GM18858 (cell line): ENCODE data around the gene CDC16.

Experiments used
- ATAC-seq: cut with Tn5 transposase; IDR thresholded peaks from one replicate; pipeline ENCODE4 v1.9.1; 2021; ENCODE audit not compliant: unreplicated experiment

CDC16 gene

DNA sequence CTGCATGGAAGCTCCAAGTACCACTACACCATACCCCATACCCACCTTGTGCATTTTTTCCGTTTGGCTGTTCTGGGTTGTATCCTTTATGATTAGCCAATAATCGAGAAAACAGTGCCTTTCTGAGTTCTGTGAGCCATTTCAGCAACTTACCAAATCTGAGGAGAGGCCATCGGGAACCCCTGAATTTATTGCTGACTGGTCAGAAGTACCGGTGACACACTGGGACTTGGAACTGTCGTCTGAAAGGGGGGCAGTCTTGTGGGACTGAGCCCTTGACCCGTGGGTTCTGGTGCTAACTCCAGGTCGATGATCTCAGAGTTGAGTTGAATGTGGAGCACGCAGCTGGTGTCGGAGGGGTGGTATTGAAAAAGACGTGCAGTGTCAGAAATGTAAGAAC lies 61.8 kb downstream of the CDC16 start:
- no peak for ATAC-seq

GRCh38 chr13:114296902-114297301 lies 62.2 kb downstream of the CDC16 start:
- no peak for ATAC-seq

GRCh38 chr13:114298866-114299265 lies 64.2 kb downstream of the CDC16 start:
- no peak for ATAC-seq

- no peak for ATAC-seq
These were observed 65.1 kb downstream of the CDC16 start for GRCh38 chr13:114299604-114300305.

DNA sequence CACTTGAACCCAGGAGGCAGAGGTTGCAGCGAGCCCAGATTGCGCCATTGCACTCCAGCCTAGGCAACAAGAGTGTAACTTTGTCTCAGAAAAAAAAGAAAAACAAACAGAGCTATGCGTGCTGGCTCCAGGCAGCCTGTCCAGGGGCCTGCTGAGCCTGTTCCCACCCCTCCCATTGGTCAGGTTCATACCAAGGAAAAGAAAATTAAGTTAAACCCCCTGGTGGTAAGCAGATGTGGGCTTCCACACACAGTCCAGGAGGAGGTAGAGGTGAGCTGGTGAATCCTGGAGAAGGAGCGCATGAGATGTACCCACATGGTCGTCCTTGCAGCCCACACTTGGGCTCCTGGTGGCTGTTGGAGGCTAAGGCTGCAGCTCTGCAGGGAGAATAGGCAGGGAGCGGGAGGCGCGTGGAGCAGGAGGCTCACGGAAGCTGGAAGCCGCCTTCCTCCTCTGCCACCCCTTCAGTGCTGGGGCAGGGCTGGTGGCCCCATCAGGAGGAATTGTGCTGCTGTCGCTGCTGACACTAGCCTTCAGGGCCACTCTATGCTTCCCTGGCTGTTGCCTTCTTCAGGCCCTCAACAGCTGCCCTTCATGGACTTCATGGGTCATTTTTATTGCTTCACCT lies 69.1 kb downstream of the CDC16 start:
- ATAC-seq, result no peak

- no peak for ATAC-seq
These were observed 69.8 kb downstream of the CDC16 start for GRCh38 chr13:114304346-114305034.

DNA sequence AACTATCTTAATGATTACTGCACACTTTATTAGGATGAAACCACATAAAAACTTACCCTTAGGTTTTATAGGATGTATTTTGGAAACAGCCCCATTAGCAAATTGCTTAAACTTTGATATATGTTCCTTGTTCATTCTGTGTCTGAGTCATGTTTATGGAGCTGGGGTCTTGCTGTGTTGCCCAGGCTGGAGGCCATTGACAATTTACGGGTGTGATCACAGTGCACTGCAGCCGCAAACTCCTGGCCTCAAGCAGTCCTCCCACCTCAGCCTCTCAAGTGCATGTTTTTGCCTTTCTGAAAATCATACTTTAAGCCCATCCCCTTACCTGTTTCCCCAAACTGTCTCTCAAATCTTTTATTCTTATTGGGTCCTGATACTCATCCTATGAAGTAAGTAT lies 74.4 kb downstream of the CDC16 start:
- no peak for ATAC-seq

GRCh38 chr13:114309806-114310410 lies 75.2 kb downstream of the CDC16 start:
- ATAC-seq, result no peak

- no peak for ATAC-seq
These were observed 76.3 kb downstream of the CDC16 start for GRCh38 chr13:114310956-114311355.

DNA sequence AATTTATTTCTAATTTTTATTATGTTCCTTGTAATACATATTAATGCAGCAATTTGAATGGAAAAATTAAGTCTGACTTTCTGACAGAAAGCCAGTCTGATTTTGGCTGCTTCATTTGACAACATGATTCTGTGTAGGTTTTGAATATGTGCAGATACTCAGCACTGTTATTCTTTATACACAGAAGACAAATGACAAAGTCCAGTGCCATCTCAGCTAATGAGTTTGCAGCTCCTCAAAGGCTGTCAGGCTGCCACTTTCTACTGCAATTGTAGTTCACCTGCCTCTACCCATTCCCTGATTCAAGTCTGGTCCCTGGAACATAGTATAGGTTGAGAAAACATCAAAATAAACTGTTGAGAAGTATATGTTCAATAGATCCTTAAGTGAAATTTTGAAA lies 76.7 kb downstream of the CDC16 start:
- no peak for ATAC-seq

- no peak for ATAC-seq
These were observed 77.2 kb downstream of the CDC16 start for GRCh38 chr13:114311908-114312307.

DNA sequence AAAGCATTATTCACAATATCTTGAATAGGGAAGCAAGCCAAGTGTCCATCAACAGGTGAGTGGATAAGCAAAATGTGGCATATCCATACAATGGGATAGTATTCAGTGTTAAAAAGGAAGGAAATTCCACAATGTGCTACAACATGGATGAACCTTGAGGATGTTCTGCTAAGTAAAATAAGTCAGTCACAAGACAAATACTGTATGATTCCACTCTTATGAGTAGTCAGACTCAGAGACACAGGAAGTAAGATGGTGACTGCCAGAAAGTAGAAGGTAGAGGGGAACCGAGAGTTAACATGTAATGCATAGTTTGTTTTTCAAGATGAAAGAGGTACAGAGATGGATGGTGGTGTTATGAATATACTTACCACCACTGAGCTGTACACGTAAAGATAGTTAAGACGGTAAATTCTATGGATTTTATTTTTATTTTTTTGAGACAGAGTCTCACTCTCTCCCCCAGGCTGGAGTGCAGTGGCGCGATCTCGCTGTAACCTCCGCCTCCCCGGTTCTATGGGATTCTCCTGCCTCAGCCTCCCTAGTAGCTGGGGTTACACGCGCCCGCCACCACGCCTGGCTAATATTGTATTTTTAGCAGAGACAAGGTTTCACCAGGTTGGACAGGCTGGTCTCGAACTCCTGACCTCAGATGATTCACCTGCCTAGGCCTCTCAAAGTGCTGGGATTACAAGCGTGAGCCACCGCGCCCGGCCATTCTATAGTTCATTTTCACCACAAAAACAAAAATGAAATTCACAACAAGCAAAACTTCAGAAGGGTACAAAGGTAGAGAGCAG lies 78.6 kb downstream of the CDC16 start:
- no peak for ATAC-seq

DNA sequence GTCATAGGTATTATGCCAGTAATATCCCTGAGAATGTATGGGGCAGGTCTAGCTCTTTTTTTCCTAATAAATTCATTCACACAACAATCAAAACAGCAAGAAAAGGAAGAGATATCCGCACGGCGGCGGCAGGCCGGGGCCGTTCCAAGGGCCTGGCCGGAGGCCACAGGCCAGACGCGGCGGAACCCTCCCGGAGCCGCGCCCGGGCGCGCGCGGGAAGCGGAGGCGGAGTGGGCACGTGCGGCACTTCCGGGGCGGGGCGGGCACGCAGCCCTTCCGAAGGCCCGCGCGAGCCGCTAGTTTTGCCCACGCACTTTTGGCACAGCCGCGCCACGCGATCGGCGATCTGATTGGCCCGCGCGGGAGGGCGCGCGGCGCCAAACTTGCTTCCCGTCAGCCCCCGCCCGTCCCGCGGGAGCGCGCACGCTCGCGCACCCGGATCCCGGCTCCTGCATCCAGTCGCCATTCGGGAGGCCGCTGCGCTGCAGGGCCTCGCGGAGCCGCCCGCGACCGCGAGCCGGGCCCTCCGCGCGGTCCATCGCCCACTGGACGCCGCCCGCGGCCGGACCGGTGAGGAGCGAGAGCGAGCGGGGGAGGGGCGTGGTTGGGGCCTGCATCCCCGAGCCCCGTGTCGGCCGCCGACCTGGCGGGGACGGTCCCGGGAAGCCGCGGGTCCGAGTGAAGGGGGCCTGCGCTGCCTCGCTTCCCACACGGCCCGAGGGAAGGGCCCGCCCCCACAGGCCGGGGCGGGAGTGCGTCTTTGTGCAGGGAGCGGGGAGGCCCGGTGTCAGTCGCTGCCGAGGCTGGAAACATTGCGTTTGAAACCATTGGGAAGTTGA lies 79.6 kb downstream of the CDC16 start, which contains the start of gene CHAMP1:
CHAMP1 (plus strand) TSS at position 430 of the 839 bp plus-strand sequence. CDS start 9,340 bp downstream, outside the sequence.
- ATAC-seq, result peak; percentile 69

DNA sequence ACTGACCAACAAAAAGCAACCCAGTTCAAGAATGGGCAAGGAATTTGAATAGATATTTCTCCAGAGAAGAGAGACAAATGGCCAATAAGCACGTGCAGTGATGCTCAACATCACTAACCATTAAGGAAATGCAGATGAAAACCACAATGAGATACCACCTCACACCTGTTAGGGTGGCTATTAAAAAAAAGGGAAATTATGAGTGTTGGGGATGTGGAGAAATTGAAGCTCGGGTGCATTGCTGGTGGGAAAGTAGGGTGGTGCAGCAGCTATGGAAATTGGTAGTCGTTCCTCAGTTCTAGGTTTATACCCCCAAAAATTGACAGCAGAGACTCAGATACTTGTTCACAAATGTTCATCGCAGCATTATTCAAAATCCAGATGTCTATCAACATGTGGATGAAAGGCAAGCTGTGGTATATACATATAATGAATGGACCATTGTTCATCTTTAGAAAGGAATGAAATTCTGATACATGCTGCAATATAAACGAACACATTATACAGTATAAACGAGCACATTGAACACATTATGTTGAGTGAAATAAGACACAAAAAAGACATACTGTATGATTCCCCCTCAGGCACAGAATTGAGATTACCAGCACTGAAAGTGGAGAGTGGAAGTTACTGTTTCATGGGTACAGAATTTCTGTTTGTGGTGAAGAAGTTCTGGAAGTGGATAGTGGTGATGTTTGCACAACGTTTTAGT lies 80.5 kb downstream of the CDC16 start:
- no peak for ATAC-seq

- no peak for ATAC-seq
These were observed 83.9 kb downstream of the CDC16 start for GRCh38 chr13:114318624-114319023.

DNA sequence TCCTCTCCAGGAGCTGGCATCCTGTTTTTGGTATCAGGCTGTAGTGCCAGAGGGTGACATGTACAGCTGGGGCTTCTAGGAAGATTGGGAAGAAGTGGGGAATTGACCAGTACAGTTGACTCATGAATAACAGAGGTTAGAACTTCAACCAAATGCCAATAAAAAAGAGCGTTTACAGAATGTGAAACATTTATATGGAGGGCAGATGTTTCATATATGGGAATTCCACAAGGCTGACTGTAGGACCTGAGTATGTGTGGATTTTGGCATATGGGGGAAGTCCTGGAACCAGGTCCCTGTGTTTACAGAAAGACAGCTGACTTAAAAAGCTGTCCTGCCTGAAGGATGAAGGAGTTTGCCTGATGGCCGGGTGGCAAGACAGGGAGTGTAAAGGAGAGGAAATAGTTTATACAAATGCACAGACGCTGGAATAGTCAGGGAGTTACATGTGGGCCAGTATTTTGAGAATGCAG lies 84.8 kb downstream of the CDC16 start:
- no peak for ATAC-seq

DNA sequence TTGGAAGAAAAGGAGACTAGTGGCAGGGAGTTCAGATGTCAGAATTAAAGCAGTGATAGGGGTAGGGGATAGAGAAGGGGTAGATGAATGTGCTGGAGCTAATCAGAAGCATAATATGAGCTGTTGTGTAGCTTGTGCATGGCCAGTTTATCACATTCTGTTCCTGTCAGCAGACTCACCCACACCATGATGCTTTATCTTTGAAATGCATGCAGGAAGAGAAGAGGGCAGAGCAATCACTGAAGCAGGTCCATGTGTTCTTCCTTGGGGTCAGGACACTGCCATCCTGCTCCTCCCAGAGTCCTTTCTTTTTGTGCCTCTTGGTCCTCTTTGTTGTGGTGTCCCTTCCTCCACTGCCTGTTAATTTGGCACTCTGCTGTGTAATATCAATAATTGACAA lies 85.4 kb downstream of the CDC16 start:
- no peak for ATAC-seq

DNA sequence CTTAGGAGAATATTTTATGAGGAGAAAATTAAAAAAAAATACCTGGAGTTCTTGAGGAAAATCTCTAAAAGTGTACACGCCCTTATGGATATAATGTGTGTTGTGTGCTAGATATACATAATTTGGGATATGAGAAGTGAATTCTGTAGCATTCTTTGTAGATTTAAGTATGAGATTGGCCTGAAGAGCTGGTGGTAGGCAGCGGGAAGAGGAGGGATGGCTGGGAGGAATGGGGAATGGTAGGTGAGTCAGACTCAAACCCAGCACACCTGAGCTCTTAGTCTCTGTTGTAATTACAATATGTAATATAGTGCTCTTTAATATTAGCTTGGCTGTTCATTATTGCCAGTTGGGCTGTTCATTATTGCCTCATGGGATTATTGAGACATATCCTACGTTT lies 86.6 kb downstream of the CDC16 start:
- no peak for ATAC-seq
